NB4 (cell line): ENCODE data around the gene SLC5A2.

Experiments used
- DNase-seq: peaks from one replicate; pipeline ENCODE4 v3.0.0; 2010; ENCODE audit warnings: low read depth
- H3K4me3 ChIP-seq: one replicate; pipeline ENCODE4 v1.5.1; 2011; ENCODE audit warnings: mild to moderate bottlenecking, low read depth, low read length, moderate library complexity
- MYC ChIP-seq: IDR thresholded peaks from 2 replicates; pipeline ENCODE4 v1.6.1; 2011; ENCODE audit warnings: low read depth, low read length
- POLR2A ChIP-seq: IDR thresholded peaks from 2 replicates; pipeline ENCODE4 v1.6.1; 2011; ENCODE audit warnings: mild to moderate bottlenecking; ENCODE audit not compliant: insufficient read length; ENCODE audit errors: extremely low read depth
- TF ChIP-seq, protein P1 (sequence below): IDR thresholded peaks from 2 replicates; pipeline ENCODE4 v1.6.1; 2011; ENCODE audit warnings: low read depth, low read length
- TF ChIP-seq, protein P2 (sequence below): IDR thresholded peaks from one replicate; pipeline ENCODE4 v1.5.1; 2012; ENCODE audit warnings: low read depth, low read length

SLC5A2 gene

DNA sequence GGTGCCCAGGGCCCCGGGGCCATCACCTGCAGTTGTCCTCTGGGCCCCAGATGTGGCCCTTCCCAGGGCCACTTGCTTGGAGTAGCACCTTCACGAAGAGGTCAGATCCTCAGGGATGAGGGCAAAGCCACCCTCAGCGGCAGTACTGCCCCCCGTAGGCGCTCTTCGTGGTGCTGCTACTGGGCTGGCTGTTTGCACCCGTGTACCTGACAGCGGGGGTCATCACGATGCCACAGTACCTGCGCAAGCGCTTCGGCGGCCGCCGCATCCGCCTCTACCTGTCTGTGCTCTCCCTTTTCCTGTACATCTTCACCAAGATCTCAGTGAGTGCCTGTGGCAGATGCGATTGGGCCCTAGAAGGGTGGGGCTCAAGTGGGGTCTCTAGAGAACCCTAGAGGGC, 2.6 kb downstream of the SLC5A2 start:
- no peak for DNase-seq
- H3K4me3 ChIP-seq = no peak overlapping the region

DNA sequence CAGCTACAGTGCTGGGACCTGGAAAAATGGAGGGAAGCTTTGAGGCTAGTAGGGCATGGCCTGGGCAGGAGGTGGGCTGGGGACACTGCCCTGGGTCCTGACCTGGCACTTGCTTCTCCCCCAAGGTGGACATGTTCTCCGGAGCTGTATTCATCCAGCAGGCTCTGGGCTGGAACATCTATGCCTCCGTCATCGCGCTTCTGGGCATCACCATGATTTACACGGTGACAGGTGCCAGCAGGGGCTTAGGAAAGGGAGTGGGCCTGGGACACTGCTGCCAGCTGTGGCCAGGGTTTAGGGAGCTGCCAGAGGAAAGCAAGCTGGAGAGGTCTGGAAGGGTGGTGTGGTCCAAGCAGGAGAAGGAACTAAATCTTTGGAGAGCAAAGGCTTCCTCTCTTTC, 3.1 kb downstream of the SLC5A2 start:
- TF ChIP-seq, protein P1, sequence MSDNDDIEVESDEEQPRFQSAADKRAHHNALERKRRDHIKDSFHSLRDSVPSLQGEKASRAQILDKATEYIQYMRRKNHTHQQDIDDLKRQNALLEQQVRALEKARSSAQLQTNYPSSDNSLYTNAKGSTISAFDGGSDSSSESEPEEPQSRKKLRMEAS = no peak
- TF ChIP-seq, protein P2, sequence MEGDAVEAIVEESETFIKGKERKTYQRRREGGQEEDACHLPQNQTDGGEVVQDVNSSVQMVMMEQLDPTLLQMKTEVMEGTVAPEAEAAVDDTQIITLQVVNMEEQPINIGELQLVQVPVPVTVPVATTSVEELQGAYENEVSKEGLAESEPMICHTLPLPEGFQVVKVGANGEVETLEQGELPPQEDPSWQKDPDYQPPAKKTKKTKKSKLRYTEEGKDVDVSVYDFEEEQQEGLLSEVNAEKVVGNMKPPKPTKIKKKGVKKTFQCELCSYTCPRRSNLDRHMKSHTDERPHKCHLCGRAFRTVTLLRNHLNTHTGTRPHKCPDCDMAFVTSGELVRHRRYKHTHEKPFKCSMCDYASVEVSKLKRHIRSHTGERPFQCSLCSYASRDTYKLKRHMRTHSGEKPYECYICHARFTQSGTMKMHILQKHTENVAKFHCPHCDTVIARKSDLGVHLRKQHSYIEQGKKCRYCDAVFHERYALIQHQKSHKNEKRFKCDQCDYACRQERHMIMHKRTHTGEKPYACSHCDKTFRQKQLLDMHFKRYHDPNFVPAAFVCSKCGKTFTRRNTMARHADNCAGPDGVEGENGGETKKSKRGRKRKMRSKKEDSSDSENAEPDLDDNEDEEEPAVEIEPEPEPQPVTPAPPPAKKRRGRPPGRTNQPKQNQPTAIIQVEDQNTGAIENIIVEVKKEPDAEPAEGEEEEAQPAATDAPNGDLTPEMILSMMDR = no peak
- no peak for TF ChIP-seq MYC
- TF ChIP-seq POLR2A = no peak
- H3K4me3 ChIP-seq = no peak overlapping the region
- no peak for DNase-seq

More for the DNA sequence above, 2.6 kb downstream of the SLC5A2 start:
- TF ChIP-seq, protein P1 = no peak

DNA sequence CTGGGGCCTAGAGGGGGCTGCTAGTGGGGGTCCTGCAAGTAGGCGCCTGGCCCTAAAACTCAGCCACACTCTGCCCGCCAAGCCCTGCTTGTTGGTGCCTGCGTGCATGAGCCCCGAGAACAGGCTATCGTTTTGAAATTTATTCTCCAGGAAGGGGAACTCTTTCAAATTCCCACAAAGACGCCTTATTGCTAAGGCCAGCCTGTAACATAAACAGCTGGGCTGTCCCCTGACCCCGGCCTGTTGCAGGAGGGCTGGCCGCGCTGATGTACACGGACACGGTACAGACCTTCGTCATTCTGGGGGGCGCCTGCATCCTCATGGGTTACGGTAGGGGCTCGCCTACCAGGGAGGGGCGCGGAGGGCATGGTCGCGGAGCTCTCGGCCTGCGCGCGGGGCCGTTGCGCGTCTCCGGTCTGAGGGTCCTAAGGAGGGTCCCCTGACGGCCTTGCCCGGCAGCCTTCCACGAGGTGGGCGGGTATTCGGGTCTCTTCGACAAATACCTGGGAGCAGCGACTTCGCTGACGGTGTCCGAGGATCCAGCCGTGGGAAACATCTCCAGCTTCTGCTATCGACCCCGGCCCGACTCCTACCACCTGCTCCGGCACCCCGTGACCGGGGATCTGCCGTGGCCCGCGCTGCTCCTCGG, 4.3 kb downstream of the SLC5A2 start:
- peak overlapping the region; percentile 21 for H3K4me3 ChIP-seq
- no peak for DNase-seq
- TF ChIP-seq MYC (no peak), POLR2A (no peak)
- TF ChIP-seq, protein P2 = no peak
- TF ChIP-seq, protein P1 = no peak

DNA sequence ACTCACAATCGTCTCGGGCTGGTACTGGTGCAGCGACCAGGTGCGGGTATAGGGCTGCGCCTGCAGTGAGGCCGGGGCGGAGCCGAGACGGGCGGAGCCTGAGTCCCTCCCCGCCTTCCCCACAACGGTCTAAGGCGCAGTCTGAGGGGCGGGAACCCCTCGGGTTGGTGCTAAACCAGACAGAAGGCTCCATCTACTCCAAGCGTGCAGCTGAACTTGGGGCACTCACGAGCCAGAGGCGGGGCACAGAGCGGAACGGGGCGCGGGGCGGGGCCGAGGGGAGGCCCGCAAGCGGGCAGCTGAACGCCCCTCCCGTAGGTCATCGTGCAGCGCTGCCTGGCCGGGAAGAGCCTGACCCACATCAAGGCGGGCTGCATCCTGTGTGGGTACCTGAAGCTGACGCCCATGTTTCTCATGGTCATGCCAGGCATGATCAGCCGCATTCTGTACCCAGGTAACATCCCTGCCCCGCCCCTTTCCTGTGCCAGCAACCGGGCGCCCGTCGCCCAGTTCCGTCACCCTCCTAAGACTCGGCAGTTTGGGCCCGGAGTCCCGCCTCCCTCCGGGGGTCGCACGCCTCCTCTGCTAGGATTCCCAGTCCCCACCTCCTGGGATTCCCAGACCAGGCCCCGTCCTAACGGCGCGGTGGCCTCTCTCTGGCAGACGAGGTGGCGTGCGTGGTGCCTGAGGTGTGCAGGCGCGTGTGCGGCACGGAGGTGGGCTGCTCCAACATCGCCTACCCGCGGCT, 5.0 kb downstream of the SLC5A2 start:
- no peak for TF ChIP-seq MYC
- TF ChIP-seq, protein P2 = no peak
- TF ChIP-seq POLR2A = no peak
- TF ChIP-seq, protein P1 = no peak

DNA sequence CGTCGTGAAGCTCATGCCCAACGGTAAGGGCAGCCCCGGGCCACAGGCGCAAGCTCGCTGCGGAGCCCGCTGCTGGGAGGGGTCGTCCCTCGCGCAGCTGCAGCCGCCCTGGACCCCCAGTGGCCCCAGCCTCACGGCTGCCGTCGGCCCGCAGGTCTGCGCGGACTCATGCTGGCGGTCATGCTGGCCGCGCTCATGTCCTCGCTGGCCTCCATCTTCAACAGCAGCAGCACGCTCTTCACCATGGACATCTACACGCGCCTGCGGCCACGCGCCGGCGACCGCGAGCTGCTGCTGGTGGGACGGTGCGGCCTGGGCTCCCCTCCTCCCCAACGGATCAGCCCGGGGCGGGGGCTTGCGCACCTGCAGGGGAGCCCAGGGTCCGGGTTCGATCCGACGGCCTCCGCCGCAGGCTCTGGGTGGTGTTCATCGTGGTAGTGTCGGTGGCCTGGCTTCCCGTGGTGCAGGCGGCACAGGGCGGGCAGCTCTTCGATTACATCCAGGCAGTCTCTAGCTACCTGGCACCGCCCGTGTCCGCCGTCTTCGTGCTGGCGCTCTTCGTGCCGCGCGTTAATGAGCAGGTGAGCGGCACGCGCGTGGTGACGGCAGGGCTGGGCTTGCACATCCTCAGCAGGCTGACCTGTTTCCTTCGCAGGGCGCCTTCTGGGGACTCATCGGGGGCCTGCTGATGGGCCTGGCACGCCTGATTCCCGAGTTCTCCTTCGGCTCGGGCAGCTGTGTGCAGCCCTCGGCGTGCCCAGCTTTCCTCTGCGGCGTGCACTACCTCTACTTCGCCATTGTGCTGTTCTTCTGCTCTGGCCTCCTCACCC, 5.8 kb downstream of the SLC5A2 start:
- no peak for TF ChIP-seq MYC
- TF ChIP-seq, protein P1 = no peak
- TF ChIP-seq POLR2A = no peak
- TF ChIP-seq, protein P2 = no peak
- no peak for DNase-seq
- no peak overlapping the region for H3K4me3 ChIP-seq

More for the DNA sequence above, 5.0 kb downstream of the SLC5A2 start:
- peak overlapping the region; percentile 21 for H3K4me3 ChIP-seq
- peak; percentile 66 for DNase-seq

DNA sequence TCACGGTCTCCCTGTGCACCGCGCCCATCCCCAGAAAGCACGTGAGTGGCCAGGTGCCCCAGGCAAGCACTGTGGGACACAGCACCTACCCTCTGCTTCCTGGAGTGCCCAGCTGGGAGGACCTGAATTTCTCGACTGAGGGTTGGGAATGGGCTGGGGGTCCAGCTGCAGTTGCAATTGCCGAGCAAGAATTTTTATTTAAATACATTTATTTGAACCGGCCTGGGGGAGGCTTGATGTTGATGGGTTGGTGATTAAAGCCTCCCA, 6.3 kb downstream of the SLC5A2 start:
- DNase-seq = no peak
- TF ChIP-seq MYC = no peak
- TF ChIP-seq, protein P2 = no peak
- H3K4me3 ChIP-seq = no peak overlapping the region
